Stimulated activated CD8-positive, alpha-beta memory T cell treated with anti-CD3 and anti-CD28 coated beads, Interleukin-2, amount 100 ng/mL, for 48 hours (primary cell): Measurements from ENCODE around the gene ERBB4.

Source experiments
- DNase-seq, 2 donors: peaks; one replicate each; pipeline ENCODE4 v3.0.0-alpha.2; 2020; ENCODE audit warnings: low read depth in 2 of 2

Gene ERBB4

GRCh38 chr2:211423018-211423417 is 1115.6 kb downstream of the ERBB4 start:
- no peak for DNase-seq

GRCh38 chr2:211417544-211417943 is 1121.1 kb downstream of the ERBB4 start:
- no peak for DNase-seq

- DNase-seq: no peak
Observed at GRCh38 chr2:211416373-211416772, 1122.2 kb downstream of the ERBB4 start.

GRCh38 chr2:211413746-211414145 is 1124.9 kb downstream of the ERBB4 start:
- DNase-seq: no peak

- no peak for DNase-seq
Observed at GRCh38 chr2:211408483-211408891, 1130.1 kb downstream of the ERBB4 start.

GRCh38 chr2:211407076-211407475 is 1131.5 kb downstream of the ERBB4 start:
- DNase-seq: no peak

- DNase-seq: no peak
Observed at GRCh38 chr2:211405036-211405435, 1133.6 kb downstream of the ERBB4 start.

GRCh38 chr2:211404098-211404497 is 1134.5 kb downstream of the ERBB4 start:
- no peak for DNase-seq

- no peak for DNase-seq
Observed at GRCh38 chr2:211401328-211401727, 1137.3 kb downstream of the ERBB4 start.

- no peak for DNase-seq
Observed at GRCh38 chr2:211397764-211398163, 1140.8 kb downstream of the ERBB4 start.

- no peak for DNase-seq
Observed at GRCh38 chr2:211396815-211397214, 1141.8 kb downstream of the ERBB4 start.

- no peak for DNase-seq
Observed at GRCh38 chr2:211391189-211391567, 1147.4 kb downstream of the ERBB4 start.

- DNase-seq: no peak
Observed at GRCh38 chr2:211390536-211391188, 1147.9 kb downstream of the ERBB4 start.

GRCh38 chr2:211387734-211388133 is 1150.9 kb downstream of the ERBB4 start:
- DNase-seq: no peak

- DNase-seq: no peak
Observed at GRCh38 chr2:211380041-211380440, 1158.6 kb downstream of the ERBB4 start.

GRCh38 chr2:211376410-211376809 is 1162.2 kb downstream of the ERBB4 start:
- no peak for DNase-seq

GRCh38 chr2:211373203-211373602 is 1165.4 kb downstream of the ERBB4 start:
- DNase-seq: no peak

- DNase-seq: no peak
Observed at GRCh38 chr2:211371465-211371864, 1167.1 kb downstream of the ERBB4 start.

- no peak for DNase-seq
Observed at GRCh38 chr2:211368467-211368866, 1170.1 kb downstream of the ERBB4 start.

GRCh38 chr2:211367711-211368110 is 1170.9 kb downstream of the ERBB4 start:
- no peak for DNase-seq

- DNase-seq: no peak
Observed at GRCh38 chr2:211367293-211367692, 1171.3 kb downstream of the ERBB4 start.

- no peak for DNase-seq
Observed at GRCh38 chr2:211364911-211365310, 1173.7 kb downstream of the ERBB4 start.

- no peak for DNase-seq
Observed at GRCh38 chr2:211361383-211361782, 1177.2 kb downstream of the ERBB4 start.

GRCh38 chr2:211359347-211359746 is 1179.3 kb downstream of the ERBB4 start:
- DNase-seq: no peak
